Renal cortical epithelial cell (primary cell): ENCODE measurements around the gene NIFK. TPM values are rescaled to one million over a fixed set of nuclear protein-coding genes. Genes with fewer than 3 reads are reported as not detected.
"Not testable (repeated sequence)": the region's sequence is repeated elsewhere in the genome, so short reads cannot be mapped to it uniquely, and the experiment has no call there.

ENCODE experiments used
- DNase-seq: peaks from one replicate; pipeline ENCODE4 v3.0.0-alpha.2; 2011; ENCODE audit warnings: low read depth
- total RNA-seq: library from RNA; depleted of rRNA; stranded (reverse); fragments of >200 nt; gene quantifications from 2 replicates; pipeline ENCODE4 v1.2.3, GENCODE V29; 2014

The NIFK gene
- total RNA-seq, 1 donor from 2014 or later: 104 TPM

DNA sequence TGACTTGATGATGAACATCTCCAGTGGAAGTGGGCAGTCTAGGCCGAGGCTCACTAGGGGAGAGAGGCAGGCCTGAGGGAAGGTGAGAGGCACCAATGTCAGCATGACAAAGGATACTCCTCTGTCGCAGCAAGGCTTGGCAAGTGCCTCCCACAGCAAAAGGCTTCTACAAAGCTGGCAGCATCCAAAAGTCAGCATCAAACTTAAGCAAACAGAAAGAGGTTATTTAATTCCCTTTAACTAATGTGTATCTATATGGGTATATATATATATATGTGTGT is 41.6 kb downstream of the NIFK start:
- no peak for DNase-seq

DNA sequence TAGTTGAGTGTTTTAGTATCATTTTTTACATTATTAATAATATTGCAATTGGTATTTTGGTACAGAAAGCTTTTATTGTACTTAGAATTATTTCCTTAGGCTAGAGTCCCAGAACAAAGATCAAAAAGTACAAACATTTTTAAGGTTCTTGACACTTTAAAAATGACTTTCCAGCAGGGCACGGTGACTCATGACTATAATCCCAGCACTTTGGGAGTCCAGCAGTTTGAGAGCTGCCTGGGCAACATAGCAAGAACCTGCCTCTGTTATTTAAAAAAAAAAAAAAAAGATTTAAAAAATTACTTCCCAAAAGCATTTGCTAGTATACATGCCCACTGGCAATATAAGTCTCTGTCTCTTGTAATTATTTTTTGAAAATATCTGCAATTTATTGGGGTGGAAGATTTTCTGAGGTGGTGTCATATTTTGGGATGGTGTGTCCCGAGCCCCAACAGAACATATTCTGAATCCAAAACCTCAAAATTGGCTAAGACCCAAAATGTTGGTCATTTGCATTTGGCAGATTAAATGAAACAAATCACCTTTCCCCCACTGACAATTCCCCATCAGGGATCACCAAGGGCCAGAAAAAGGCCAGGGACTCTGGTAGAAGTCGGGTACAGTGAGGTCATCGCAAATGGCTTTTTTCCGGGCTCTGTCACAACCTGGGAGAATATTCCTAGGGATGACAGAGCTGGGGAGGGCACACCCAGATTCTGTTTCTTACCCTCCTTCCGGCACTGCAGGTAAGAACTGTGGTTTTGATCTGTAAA is 42.1 kb downstream of the NIFK start:
- peak; percentile 78 for DNase-seq

GRCh38 chr2:121690572-121690971 is 46.1 kb downstream of the NIFK start:
- DNase-seq: not testable (repeated sequence)

DNA sequence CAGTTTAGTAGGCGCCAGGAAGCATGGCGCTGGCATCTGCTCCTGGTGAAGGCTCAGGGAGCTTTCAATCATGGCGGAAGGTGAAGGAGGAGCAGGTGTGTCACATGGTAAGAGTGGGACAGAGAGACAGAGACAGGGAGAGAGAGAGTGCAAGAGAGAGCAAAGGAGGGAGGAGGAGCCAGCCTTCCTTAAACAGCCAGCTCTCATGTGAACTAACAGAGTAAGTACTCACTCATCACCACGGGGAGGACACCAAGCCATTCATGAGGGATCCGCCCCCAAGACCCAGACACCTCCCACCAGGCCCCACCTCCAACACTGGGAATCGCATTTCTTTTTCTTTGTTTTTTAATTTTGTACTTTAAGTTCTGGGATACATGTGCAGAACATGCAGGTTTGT is 46.6 kb downstream of the NIFK start:
- no peak for DNase-seq

DNA sequence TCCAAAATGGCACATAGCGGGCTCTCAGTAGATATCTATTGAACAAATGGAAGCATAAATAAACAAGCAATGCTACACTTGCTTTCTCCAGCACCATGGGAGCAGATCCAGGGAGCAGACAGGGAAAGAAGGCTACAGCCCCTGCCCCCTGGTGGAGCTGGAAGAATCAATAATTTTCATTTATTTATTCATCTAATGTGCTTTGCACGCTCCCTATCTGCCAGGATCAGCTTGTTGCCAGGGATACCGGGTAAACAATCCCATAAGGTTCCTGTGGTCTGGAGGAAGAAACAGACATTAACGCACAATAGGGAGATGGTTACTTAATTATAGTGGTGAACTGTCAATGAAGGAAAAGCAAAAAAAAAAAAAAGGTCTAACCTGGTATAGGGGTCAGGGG is 47.3 kb downstream of the NIFK start:
- peak; percentile 40 for DNase-seq

DNA sequence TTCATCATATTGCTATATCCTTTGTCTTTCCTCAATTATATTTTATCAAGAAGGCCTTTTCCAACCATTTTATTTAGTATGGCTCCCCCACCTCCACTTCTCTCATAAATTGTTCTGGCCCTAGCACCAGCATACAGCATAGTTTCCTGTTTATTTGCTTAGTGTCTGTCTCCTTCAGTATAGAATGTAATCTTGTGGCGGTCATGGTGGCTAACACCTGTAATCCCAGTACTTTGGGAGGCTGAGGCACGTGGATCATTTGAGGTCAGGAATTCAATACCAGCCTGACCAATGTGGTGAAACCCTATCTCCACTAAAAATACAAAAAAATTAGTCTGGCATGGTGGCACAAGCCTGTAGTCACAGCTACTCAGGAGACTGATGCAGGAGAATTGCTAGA is 47.9 kb downstream of the NIFK start:
- DNase-seq: no peak

- DNase-seq: no peak
Observed at GRCh38 chr2:121686902-121687301, 49.8 kb downstream of the NIFK start.

- no peak for DNase-seq
Observed at GRCh38 chr2:121686218-121686617, 50.5 kb downstream of the NIFK start.

GRCh38 chr2:121682396-121683298 is 54.0 kb downstream of the NIFK start:
- no peak for DNase-seq

DNA sequence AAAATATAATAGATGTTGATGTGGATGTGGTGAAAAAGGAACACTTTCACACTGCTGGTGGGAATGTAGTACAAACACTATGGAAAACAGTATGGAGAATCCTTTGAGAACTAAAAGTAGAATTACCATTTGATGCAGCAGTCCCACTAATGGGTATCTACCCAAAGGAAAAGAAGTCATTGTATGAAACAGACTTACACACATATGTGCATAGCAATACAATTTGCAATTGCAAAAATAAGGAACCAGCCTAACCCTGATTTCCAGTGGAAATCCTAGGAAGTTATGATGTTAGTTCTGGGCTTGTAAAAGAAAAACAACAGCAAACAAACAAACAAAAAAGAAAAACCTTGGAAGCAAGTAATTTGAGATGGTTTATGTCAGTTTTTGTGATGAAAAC is 58.8 kb downstream of the NIFK start:
- no peak for DNase-seq

Other genes with a start within 250 kb of the NIFK start
- gene RNU4ATAC, start 206.0 kb downstream of the NIFK start, total RNA-seq: under 0.01 TPM in 1 of 2 replicates, not detected in the other
- 52.6 and 124 TPM in 2 replicates for gene CLASP1, start 87.4 kb downstream of the NIFK start, total RNA-seq
- gene TSN, start 18.8 kb upstream of the NIFK start, total RNA-seq: 81.1 and 83.8 TPM in 2 replicates